ENCODE results near the gene RND3.

The RND3 gene

GRCh38 chr2:150520887-150521664, 33.6 kb upstream of the RND3 start:
- no peaks in the 10 kb centered on the region for H3K4me1 ChIP-seq (ENCODE audit: control insufficient read depth in 1 of 2, insufficient read depth in 1 of 2, low read depth in 1 of 2, low read length in 1 of 2)
- H3K27ac ChIP-seq = no peak overlapping the region
- no peaks in the 10 kb centered on the region for H3K9me3 ChIP-seq
- TF ChIP-seq CTCF (IDR thresholded peaks at IDR 0.05) = no peak
- no peaks in the 10 kb centered on the region for H3K36me3 ChIP-seq
- no peaks in the 10 kb centered on the region for H3K27me3 ChIP-seq
- H3K4me3 ChIP-seq (ENCODE audit: low read depth in 1 of 2, low read length in 1 of 2) = no peak overlapping the region

GRCh38 chr2:150520033-150520432, 32.6 kb upstream of the RND3 start:
- H3K27me3 ChIP-seq = no peaks in the 10 kb centered on the region
- no peaks in the 10 kb centered on the region for H3K4me1 ChIP-seq (ENCODE audit: control insufficient read depth in 1 of 2, insufficient read depth in 1 of 2, low read depth in 1 of 2, low read length in 1 of 2)
- TF ChIP-seq CTCF (IDR thresholded peaks at IDR 0.05) = no peak
- no peak overlapping the region for H3K27ac ChIP-seq
- no peaks in the 10 kb centered on the region for H3K9me3 ChIP-seq
- no peak overlapping the region for H3K4me3 ChIP-seq (ENCODE audit: low read depth in 1 of 2, low read length in 1 of 2)
- no peaks in the 10 kb centered on the region for H3K36me3 ChIP-seq

GRCh38 chr2:150517951-150518680, 30.6 kb upstream of the RND3 start:
- TF ChIP-seq CTCF (IDR thresholded peaks at IDR 0.05) = no peak
- no peak overlapping the region for H3K27ac ChIP-seq

GRCh38 chr2:150513647-150514046, 26.2 kb upstream of the RND3 start:
- Histone ChIP-seq H3K4me3 (ENCODE audit: low read depth in 1 of 2, low read length in 1 of 2) (no peak overlapping the region), H3K9me3 (no peaks in the 10 kb centered on the region), H3K27ac (no peak overlapping the region), H3K27me3 (no peaks in the 10 kb centered on the region), H3K4me1 (ENCODE audit: control insufficient read depth in 1 of 2, insufficient read depth in 1 of 2, low read depth in 1 of 2, low read length in 1 of 2) (no peaks in the 10 kb centered on the region), H3K36me3 (no peaks in the 10 kb centered on the region)
- no peak for TF ChIP-seq CTCF (IDR thresholded peaks at IDR 0.05)

More at GRCh38 chr2:150517951-150518680, 30.6 kb upstream of the RND3 start:
- Histone ChIP-seq H3K9me3 (no peaks in the 10 kb centered on the region), H3K27me3 (no peaks in the 10 kb centered on the region), H3K4me3 (ENCODE audit: low read depth in 1 of 2, low read length in 1 of 2) (no peak overlapping the region), H3K36me3 (no peaks in the 10 kb centered on the region), H3K4me1 (ENCODE audit: control insufficient read depth in 1 of 2, insufficient read depth in 1 of 2, low read depth in 1 of 2, low read length in 1 of 2) (no peaks in the 10 kb centered on the region)

- Histone ChIP-seq H3K4me1 (ENCODE audit: control insufficient read depth in 1 of 2, insufficient read depth in 1 of 2, low read depth in 1 of 2, low read length in 1 of 2) (no peaks in the 10 kb centered on the region), H3K4me3 (ENCODE audit: low read depth in 1 of 2, low read length in 1 of 2) (no peak overlapping the region), H3K36me3 (no peaks in the 10 kb centered on the region), H3K9me3 (no peaks in the 10 kb centered on the region), H3K27me3 (no peaks in the 10 kb centered on the region), H3K27ac (no peak overlapping the region)
- no peak for TF ChIP-seq CTCF (IDR thresholded peaks at IDR 0.05)
These were observed 21.1 kb upstream of the RND3 start for GRCh38 chr2:150508497-150509137.
